GM12878 (cell line): Measurements from ENCODE around the gene MCF2L2. TPM values are rescaled to one million over a fixed set of nuclear protein-coding genes. Genes with fewer than 3 reads are reported as not detected.

ENCODE experiments used
- ATAC-seq: fragments of 200-7000 bp; cut with Tn5 transposase; 3 replicates; pipeline ENCODE4 v1.9.1; 2020; ENCODE audit warnings: mild to moderate bottlenecking, moderate library complexity
- BruUV-seq: library from RNA; stranded (reverse); fragments of 400-500 nt; replicated peaks from 2 replicates; lab custom pipeline; 2021; lab: Mats Ljungman, UMichigan
- CTCF ChIA-PET: fragments of 300-600 bp; sonication (Branson Sonifier 250); formaldehyde crosslinking; extraction: SDS; loops from one replicate; lab custom pipeline; 2021; ENCODE audit warnings: inconsistent platforms; lab: Yijun Ruan, JAX
- POLR2A ChIA-PET: fragments of 350-600 bp; formaldehyde crosslinking; extraction: SDS; loops from one replicate; lab custom pipeline; 2021; ENCODE audit warnings: inconsistent platforms; lab: Charles Lee
- RAD21 ChIA-PET: fragments of 300-600 bp; sonication (Branson Sonifier 250); formaldehyde crosslinking; loops from one replicate; lab custom pipeline; 2023; ENCODE audit warnings: antibody characterized with exemption; ENCODE audit not compliant: unreplicated experiment; lab: Charles Lee
- SMC1A ChIA-PET: fragments of 300-600 bp; sonication (Branson Sonifier 250); formaldehyde crosslinking; loops from one replicate; lab custom pipeline; 2023; ENCODE audit not compliant: unreplicated experiment, uncharacterized antibody; lab: Charles Lee
- DNase-seq: peaks from one replicate; pipeline ENCODE4 v3.0.0-alpha.2; 2011; ENCODE audit warnings: low read depth, low spot score
- FAIRE-seq: peaks from 3 replicates; lab custom pipeline; 2011; peaks lifted over from hg19 to GRCh38; lab: Jason Lieb, UNC
- H2AFZ ChIP-seq: 2 replicates; pipeline ENCODE4 v1.6.0; 2011; ENCODE audit warnings: low read depth, low read length, control low read depth; ENCODE audit not compliant: control insufficient read depth
- H3K27ac ChIP-seq: 2 replicates; pipeline ENCODE4 v1.5.1; 2011; ENCODE audit warnings: control low read depth; ENCODE audit not compliant: control insufficient read depth, insufficient read depth
- H3K27me3 ChIP-seq, 2 experiments: replicated peaks in 1 of 2; 2 replicates each; pipeline versions ENCODE4 v1.6.0 to v1.6.1; 2011; ENCODE audit warnings: low read length in 1 of 2; ENCODE audit not compliant: control insufficient read depth in 2 of 2, insufficient read depth in 2 of 2
- H3K36me3 ChIP-seq, 2 experiments: 2 replicates each; pipeline ENCODE4 v1.5.1; 2011; ENCODE audit warnings: low read length in 1 of 2; ENCODE audit not compliant: control insufficient read depth in 2 of 2, insufficient read depth in 2 of 2
- H3K4me1 ChIP-seq: 2 replicates; pipeline ENCODE4 v1.6.1; 2011; ENCODE audit warnings: mild to moderate bottlenecking, low read length, moderate library complexity, mixed read lengths; ENCODE audit not compliant: control insufficient read depth, insufficient read depth
- H3K4me2 ChIP-seq: 2 replicates; pipeline ENCODE4 v1.6.0; 2011; ENCODE audit warnings: control low read depth; ENCODE audit not compliant: control insufficient read depth, insufficient read depth
- H3K4me3 ChIP-seq: fragments of 200-600 bp; sonication (generic); 2 replicates; pipeline ENCODE4 v1.5.1; 2016
- H3K79me2 ChIP-seq: 2 replicates; pipeline ENCODE4 v1.6.0; 2011; ENCODE audit warnings: low read length; ENCODE audit not compliant: control insufficient read depth, insufficient read depth
- H3K9ac ChIP-seq: 2 replicates; pipeline ENCODE4 v1.8.0; 2011; ENCODE audit warnings: low read length, control low read depth, mixed read lengths; ENCODE audit not compliant: control insufficient read depth, insufficient read depth
- H3K9me3 ChIP-seq: replicated peaks from 3 replicates; pipeline ENCODE4 v1.5.1; 2011; ENCODE audit warnings: mild to moderate bottlenecking, low read length; ENCODE audit not compliant: control insufficient read depth, insufficient read depth
- H4K20me1 ChIP-seq: 2 replicates; pipeline ENCODE4 v1.6.0; 2011; ENCODE audit not compliant: control insufficient read depth, insufficient read depth
- BHLHE40 ChIP-seq, 2 experiments: fragments of 450-650 bp in 1 of 2; IDR thresholded peaks; 2 replicates each; pipeline ENCODE4 v1.6.1; 2011 to 2017; ENCODE audit warnings: low read depth in 2 of 2, borderline replicate concordance in 1 of 2, improper control_type of control experiment in 1 of 2, low read length in 1 of 2, mild to moderate bottlenecking in 1 of 2
- HCFC1 ChIP-seq: fragments of 150-350 bp; IDR thresholded peaks from 2 replicates; pipeline ENCODE4 v1.6.1; 2014; ENCODE audit warnings: low read length
- HDAC2 ChIP-seq: fragments of 200-600 bp; sonication (generic); IDR thresholded peaks from 2 replicates; pipeline ENCODE4 v1.6.1; 2017
- NFXL1 ChIP-seq: fragments of 450-650 bp; IDR thresholded peaks from 2 replicates; pipeline ENCODE4 v1.6.1; 2017; ENCODE audit warnings: antibody characterized with exemption, mild to moderate bottlenecking, borderline replicate concordance
- NRF1 ChIP-seq: conservative IDR thresholded peaks from 2 replicates; pipeline ENCODE4 v1.6.1; 2011; ENCODE audit warnings: mild to moderate bottlenecking, low read depth, low read length, improper control_type of control experiment
- SMAD1 ChIP-seq: fragments of 450-650 bp; IDR thresholded peaks from 2 replicates; pipeline ENCODE4 v1.6.1; 2018; ENCODE audit warnings: mild to moderate bottlenecking, low read depth; ENCODE audit not compliant: partially characterized antibody
- SREBF2 ChIP-seq: IDR thresholded peaks from 2 replicates; pipeline ENCODE4 v1.6.1; 2012; ENCODE audit warnings: mild to moderate bottlenecking, low read length
- TAF1 ChIP-seq: IDR thresholded peaks from 2 replicates; pipeline ENCODE4 v1.6.1; 2011; ENCODE audit warnings: mild to moderate bottlenecking, low read depth, low read length, borderline replicate concordance
- YY1 ChIP-seq: IDR thresholded peaks from 2 replicates; pipeline ENCODE4 v1.6.1; 2011; ENCODE audit warnings: low read depth, mild to moderate bottlenecking, low read length
- ZNF24 ChIP-seq: fragments of 450-650 bp; IDR thresholded peaks from 2 replicates; pipeline ENCODE4 v1.6.1; 2017; ENCODE audit warnings: antibody characterized with exemption, mild to moderate bottlenecking
- WGBS: methylation state at CpG from one replicate; pipeline ENCODE4 v1.1.6; 2016; ENCODE audit warnings: low lambda C conversion rate; ENCODE audit not compliant: insufficient replicate concordance, insufficient coverage; ENCODE audit errors: missing lambda C conversion rate; 5-methylcytosine and 5-hydroxymethylcytosine counted together
- in situ Hi-C: fragments of 300-500 bp; cut with MboI; formaldehyde crosslinking; loops from 9 replicates; pipeline ENCODE4 v1.14.3; 2018; ENCODE audit warnings: mixed read lengths
- intact Hi-C: fragments of 100-400 bp; cut with micrococcal nuclease; formaldehyde crosslinking; loops from one replicate; pipeline ENCODE4 v1.14.2; 2022; ENCODE audit not compliant: unreplicated experiment
- polyA plus RNA-seq, 11 experiments: library from polyadenylated mRNA; depleted of rRNA in 4 of 11; unstranded in 6 of 11; stranded (reverse) in 5 of 11; fragments of >200 nt; fragmentation: Nextera tagmentation in 4 of 11; fragmentation: Illumina TruSeq in 1 of 11; extraction: Ambion mirVana in 4 of 11; extraction: Trizol in 1 of 11; gene quantifications; 1 replicate in 1 of 11; 2 replicates in 10 of 11; pipeline versions ENCODE4 v1.2.1 to v1.2.3, GENCODE V29; 2011 to 2016; ENCODE audit warnings: inconsistent platforms in 2 of 11, missing spikeins in 2 of 11, low read depth in 1 of 11
- total RNA-seq, 4 experiments: library from RNA; depleted of rRNA in 3 of 4; stranded (reverse); fragments of >200 nt in 3 of 4; fragmentation: Illumina TruSeq in 1 of 4; extraction: Trizol in 1 of 4; gene quantifications; 2 replicates each; pipeline versions ENCODE4 v1.2.1 to v1.2.3, GENCODE V29; 2013 to 2021
- TF ChIP-seq, protein P1 (sequence below): fragments of 450-650 bp; IDR thresholded peaks from 2 replicates; pipeline ENCODE4 v1.6.1; 2017; ENCODE audit warnings: mild to moderate bottlenecking, low read depth, inconsistent platforms; ENCODE audit not compliant: poor library complexity, severe bottlenecking

MCF2L2 gene
- total and polyA plus RNA-seq, 10 of the 15 experiments (the other 5 are each of a cell fraction or from before 2014, with no cell fraction given), result 0.37 to 2.8 (median 1.4) TPM

DNA sequence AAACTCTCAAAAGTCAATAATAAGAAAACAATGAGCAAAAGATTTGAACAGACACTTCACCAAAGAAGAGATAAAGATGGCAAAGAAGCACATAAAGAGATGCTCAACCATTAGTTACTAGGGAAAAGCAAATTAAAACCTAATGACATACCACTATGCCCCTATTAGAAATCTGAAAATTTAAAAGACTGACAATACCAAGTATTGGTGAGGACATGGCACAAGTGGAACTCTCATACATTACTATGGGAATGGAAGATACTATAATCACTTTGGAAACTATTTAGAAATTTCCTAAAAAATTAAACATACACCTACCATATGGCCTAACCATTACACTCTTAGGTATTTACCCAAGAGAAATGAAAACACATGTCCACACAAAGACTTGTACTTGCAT lies 230.7 kb downstream of the MCF2L2 start (continued):
- no peak for TF ChIP-seq NRF1
- TF ChIP-seq BHLHE40 (IDR thresholded peaks at IDR 0.05; ENCODE audit: borderline replicate concordance in 1 of 2, low read depth in 2 of 2, low read length in 1 of 2), result no peak

DNA sequence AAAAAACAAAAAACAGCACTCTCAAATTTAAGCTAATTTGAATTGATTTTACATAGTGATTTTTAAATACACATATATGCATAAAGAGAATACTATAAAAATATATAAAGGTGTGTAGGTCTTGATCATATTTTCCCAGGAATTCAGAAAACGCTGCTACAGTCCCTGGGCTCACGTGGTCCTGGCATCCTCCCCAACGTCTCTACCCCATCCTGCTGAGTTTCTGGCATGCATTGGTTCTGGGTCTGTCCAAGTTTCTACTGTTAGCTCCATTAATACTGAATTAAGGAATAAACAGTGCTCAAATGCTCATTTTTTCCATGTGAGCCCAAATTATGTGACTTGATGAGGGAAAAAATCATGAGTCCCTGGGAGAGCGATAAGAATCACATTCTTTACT lies 233.2 kb downstream of the MCF2L2 start:
- in situ Hi-C loops, result no loop called here
- Histone ChIP-seq H3K4me1 (no peaks in the 10 kb centered on the region), H3K27me3 (no peaks in the 10 kb centered on the region), H2AFZ (no peak overlapping the region), H3K79me2 (no peaks in the 10 kb centered on the region), H4K20me1 (no peaks in the 10 kb centered on the region), H3K36me3 (no peaks in the 10 kb centered on the region), H3K27ac (no peak overlapping the region), H3K9me3 (no peaks in the 10 kb centered on the region), H3K9ac (no peak overlapping the region), H3K4me2 (no peak overlapping the region), H3K4me3 (no peak overlapping the region)
- no peak for ATAC-seq
- ChIA-PET SMC1A (interaction anchor here (1.7 to 3.3 kb wide), 3 partner anchors 11 to 189 kb away, joined by 4 to 20 read pairs (median 19); no protein-coding TSS in a partner anchor), POLR2A (no interaction called here), CTCF (interaction anchor here (0.7 to 3.4 kb wide), 5 partner anchors 10 to 187 kb away, joined by 3 to 23 read pairs (median 4); no protein-coding TSS in a partner anchor), RAD21 (interaction anchor here (1.3 kb wide), 1 partner anchor 185 kb away, joined by 4 read pairs; no protein-coding TSS in a partner anchor)
- 53% methylated on average over 4 of the region's 4 CpGs for WGBS
- TF ChIP-seq, protein P1, sequence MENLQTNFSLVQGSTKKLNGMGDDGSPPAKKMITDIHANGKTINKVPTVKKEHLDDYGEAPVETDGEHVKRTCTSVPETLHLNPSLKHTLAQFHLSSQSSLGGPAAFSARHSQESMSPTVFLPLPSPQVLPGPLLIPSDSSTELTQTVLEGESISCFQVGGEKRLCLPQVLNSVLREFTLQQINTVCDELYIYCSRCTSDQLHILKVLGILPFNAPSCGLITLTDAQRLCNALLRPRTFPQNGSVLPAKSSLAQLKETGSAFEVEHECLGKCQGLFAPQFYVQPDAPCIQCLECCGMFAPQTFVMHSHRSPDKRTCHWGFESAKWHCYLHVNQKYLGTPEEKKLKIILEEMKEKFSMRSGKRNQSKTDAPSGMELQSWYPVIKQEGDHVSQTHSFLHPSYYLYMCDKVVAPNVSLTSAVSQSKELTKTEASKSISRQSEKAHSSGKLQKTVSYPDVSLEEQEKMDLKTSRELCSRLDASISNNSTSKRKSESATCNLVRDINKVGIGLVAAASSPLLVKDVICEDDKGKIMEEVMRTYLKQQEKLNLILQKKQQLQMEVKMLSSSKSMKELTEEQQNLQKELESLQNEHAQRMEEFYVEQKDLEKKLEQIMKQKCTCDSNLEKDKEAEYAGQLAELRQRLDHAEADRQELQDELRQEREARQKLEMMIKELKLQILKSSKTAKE, result no peak
- TF ChIP-seq SREBF2 (no peak), YY1 (no peak), TAF1 (no peak), SMAD1 (no peak), ZNF24 (no peak), NFXL1 (no peak), HDAC2 (no peak), HCFC1 (no peak)
- intact Hi-C loops, result no loop called here
- BruUV-seq, result no TSS peak
- no peak for FAIRE-seq
- no peak for DNase-seq
